Suprapubic skin (tissue), 4 donors: ENCODE results near the gene SSR1. TPM values are rescaled to one million over a fixed set of nuclear protein-coding genes. Genes with fewer than 3 reads are reported as not detected.

Source experiments
- DNase-seq, 2 donors: peaks; one replicate each; pipeline ENCODE4 v3.0.0-alpha.2; 2019; ENCODE audit warnings: low spot score in 2 of 2
- H3K27ac ChIP-seq: fragments of 200-600 bp; sonication (generic); one replicate; pipeline ENCODE4 v1.5.1; 2019
- H3K27me3 ChIP-seq: fragments of 200-600 bp; sonication (generic); one replicate; pipeline ENCODE4 v1.5.1; 2019
- H3K36me3 ChIP-seq: fragments of 200-600 bp; sonication (generic); one replicate; pipeline ENCODE4 v1.5.1; 2019
- H3K4me1 ChIP-seq: fragments of 200-600 bp; sonication (generic); one replicate; pipeline ENCODE4 v1.5.1; 2019
- H3K4me3 ChIP-seq: fragments of 200-600 bp; sonication (generic); one replicate; pipeline ENCODE4 v1.5.1; 2019; ENCODE audit warnings: mild to moderate bottlenecking
- H3K9me3 ChIP-seq: fragments of 200-600 bp; sonication (generic); one replicate; pipeline ENCODE4 v1.5.1; 2019
- CTCF ChIP-seq, 2 donors: fragments of 200-600 bp in 1 of 2; fragments of 450-650 bp in 1 of 2; sonication (generic) in 1 of 2; IDR thresholded peaks; one replicate each; pipeline ENCODE4 v1.5.1; 2016 to 2019; ENCODE audit warnings: antibody characterized with exemption in 2 of 2, mild to moderate bottlenecking in 1 of 2, moderate library complexity in 1 of 2
- EP300 ChIP-seq: sonication (generic); formaldehyde crosslinking; IDR thresholded peaks from one replicate; pipeline ENCODE4 v1.6.1; 2017; ENCODE audit warnings: antibody characterized with exemption
- POLR2A ChIP-seq, 2 donors: fragments of 450-650 bp; IDR thresholded peaks; one replicate each; pipeline ENCODE4 v1.6.1; 2017; ENCODE audit warnings: antibody characterized with exemption in 2 of 2, mild to moderate bottlenecking in 2 of 2, moderate library complexity in 2 of 2
- POLR2AphosphoS5 ChIP-seq, 3 donors: sonication (generic); formaldehyde crosslinking; IDR thresholded peaks; one replicate each; pipeline ENCODE4 v1.6.1; 2017; ENCODE audit warnings: antibody characterized with exemption in 3 of 3
- WGBS: methylation state at CpG from one replicate; pipeline ENCODE4 v1.1.5; 2018; 5-methylcytosine and 5-hydroxymethylcytosine counted together
- total RNA-seq, 4 donors: library from RNA; depleted of rRNA; stranded (reverse); fragments of >200 nt; gene quantifications; one replicate each; pipeline ENCODE4 v1.1.0, GENCODE V29; 2016

SSR1 gene
- total RNA-seq, 4 donors from 2014 or later: 28.9 to 74.6 (median 39.2) TPM

DNA sequence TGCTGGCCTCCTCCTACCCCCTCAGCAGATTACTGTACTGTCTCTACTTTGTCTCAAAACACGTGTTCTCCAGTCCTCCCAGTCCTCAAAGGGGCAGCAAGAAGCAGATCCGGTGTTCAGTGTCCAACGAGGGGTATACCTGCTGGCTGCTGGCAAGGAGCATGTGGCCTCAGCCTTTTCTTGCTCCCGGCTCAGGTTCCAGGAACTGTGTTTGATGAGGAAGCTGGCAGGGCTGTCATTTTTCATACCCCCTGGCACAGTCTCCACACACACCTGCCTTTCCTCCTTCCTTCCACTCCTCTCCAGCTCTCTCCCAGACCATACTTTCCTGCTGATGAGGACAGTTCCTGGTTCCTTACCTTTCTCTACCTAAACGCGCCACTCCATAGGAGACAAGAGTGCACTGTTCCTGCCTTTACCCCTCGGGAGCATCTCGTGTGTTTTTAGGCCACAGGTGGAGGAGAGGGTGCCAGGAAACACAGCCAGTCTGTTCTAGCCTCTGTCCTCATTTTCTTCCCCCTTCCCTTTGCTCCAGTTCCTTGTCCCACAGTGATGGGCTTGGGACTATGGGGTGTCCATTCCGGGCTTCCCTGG lies 77.2 kb downstream of the SSR1 start:
- H3K9me3 ChIP-seq: no peaks in the 10 kb centered on the region
- H3K36me3 ChIP-seq: peaks cover 37% of the 10 kb centered on the region
- H3K27ac ChIP-seq: peak overlapping the region; percentile 67
- DNase-seq: peak in 1 of 2 donors; percentile 66
- H3K4me1 ChIP-seq: peaks cover 27% of the 10 kb centered on the region
- no peaks in the 10 kb centered on the region for H3K27me3 ChIP-seq
- H3K4me3 ChIP-seq: no peak overlapping the region
- 42% methylated on average over 9 of the region's 9 CpGs for WGBS
- TF ChIP-seq EP300: no peak
- TF ChIP-seq POLR2AphosphoS5 (IDR thresholded peaks at IDR 0.05): no peak
- no peak for TF ChIP-seq CTCF (IDR thresholded peaks at IDR 0.05)
- TF ChIP-seq POLR2A (IDR thresholded peaks at IDR 0.05): no peak

- H3K4me1 ChIP-seq: peaks cover 27% of the 10 kb centered on the region
- peaks cover 39% of the 10 kb centered on the region for H3K36me3 ChIP-seq
- DNase-seq: peak in 1 of 2 donors; percentile 42
- H3K9me3 ChIP-seq: no peaks in the 10 kb centered on the region
- 93% methylated on average over 3 of the region's 3 CpGs for WGBS
- H3K27me3 ChIP-seq: no peaks in the 10 kb centered on the region
- no peak overlapping the region for H3K27ac ChIP-seq
- no peak for TF ChIP-seq POLR2A (IDR thresholded peaks at IDR 0.05)
- no peak for TF ChIP-seq POLR2AphosphoS5 (IDR thresholded peaks at IDR 0.05)
- no peak for TF ChIP-seq EP300
- TF ChIP-seq CTCF (IDR thresholded peaks at IDR 0.05): no peak
- H3K4me3 ChIP-seq: no peak overlapping the region
Measured at GRCh38 chr6:7234547-7234946, 78.5 kb downstream of the SSR1 start.

DNA sequence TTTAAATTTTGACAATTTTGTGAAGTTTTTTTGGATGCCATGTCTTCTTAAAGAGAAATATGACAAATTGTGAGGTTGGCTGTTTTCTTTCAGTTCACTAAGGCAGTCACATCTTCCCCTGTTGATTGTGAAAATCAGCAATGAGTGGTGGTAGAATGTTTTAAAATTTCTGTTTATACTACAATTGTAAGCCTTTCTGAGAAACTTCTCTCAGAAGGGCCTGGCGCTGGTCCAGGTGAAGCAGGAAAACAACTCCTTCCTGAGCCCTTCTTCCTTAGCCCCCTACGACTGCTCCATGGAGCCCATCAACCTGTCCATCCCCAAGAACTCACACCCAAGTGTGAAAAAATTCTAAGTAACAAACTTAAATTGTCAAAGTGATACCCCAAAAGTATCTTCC lies 80.6 kb downstream of the SSR1 start:
- H3K9me3 ChIP-seq: no peaks in the 10 kb centered on the region
- 85% methylated on average over 2 of the region's 2 CpGs for WGBS
- TF ChIP-seq POLR2A (IDR thresholded peaks at IDR 0.05) (no peak), EP300 (no peak), POLR2AphosphoS5 (IDR thresholded peaks at IDR 0.05) (no peak), CTCF (IDR thresholded peaks at IDR 0.05) (no peak)
- H3K27ac ChIP-seq: no peak overlapping the region
- H3K27me3 ChIP-seq: no peaks in the 10 kb centered on the region
- no peak overlapping the region for H3K4me3 ChIP-seq
- DNase-seq: peak in 1 of 2 donors; percentile 32
- peaks cover 18% of the 10 kb centered on the region for H3K4me1 ChIP-seq
- peaks cover 56% of the 10 kb centered on the region for H3K36me3 ChIP-seq

DNA sequence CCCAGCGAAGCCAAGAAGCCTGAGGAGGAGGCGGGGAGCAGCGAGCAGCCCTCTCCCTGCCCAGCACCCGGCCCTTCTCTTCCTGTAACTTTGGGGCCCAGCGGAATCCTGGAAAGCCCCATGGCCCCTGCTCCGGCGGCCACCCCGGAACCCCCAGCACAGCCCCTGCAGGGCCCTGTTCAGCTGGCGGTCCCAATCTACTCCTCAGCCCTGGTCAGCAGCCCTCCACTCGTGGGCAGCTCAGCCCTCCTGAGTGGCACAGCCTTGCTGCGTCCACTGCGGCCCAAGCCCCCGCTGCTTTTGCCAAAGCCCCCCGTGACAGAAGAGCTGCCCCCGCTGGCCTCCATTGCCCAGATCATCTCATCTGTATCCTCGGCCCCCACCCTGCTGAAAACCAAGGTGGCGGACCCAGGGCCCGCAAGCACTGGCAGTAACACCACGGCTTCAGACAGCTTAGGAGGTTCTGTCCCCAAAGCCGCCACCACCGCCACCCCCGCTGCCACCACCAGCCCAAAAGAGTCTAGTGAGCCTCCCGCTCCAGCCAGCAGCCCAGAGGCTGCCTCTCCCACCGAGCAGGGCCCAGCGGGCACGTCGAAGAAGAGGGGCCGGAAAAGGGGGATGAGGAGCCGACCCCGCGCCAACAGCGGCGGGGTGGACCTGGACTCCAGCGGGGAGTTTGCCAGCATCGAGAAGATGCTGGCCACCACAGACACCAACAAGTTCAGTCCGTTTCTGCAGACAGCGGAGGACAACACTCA lies 81.9 kb downstream of the SSR1 start:
- Histone ChIP-seq H3K9me3 (no peaks in the 10 kb centered on the region), H3K36me3 (peaks cover 68% of the 10 kb centered on the region), H3K4me1 (peaks cover 12% of the 10 kb centered on the region), H3K4me3 (no peak overlapping the region), H3K27ac (no peak overlapping the region), H3K27me3 (no peaks in the 10 kb centered on the region)
- TF ChIP-seq POLR2A (IDR thresholded peaks at IDR 0.05): no peak
- no peak for TF ChIP-seq CTCF (IDR thresholded peaks at IDR 0.05)
- no peak for TF ChIP-seq EP300
- TF ChIP-seq POLR2AphosphoS5 (IDR thresholded peaks at IDR 0.05): no peak
- peak in 1 of 2 donors; percentile 57 for DNase-seq
- WGBS: 97% methylated on average over 16 of the region's 37 CpGs

DNA sequence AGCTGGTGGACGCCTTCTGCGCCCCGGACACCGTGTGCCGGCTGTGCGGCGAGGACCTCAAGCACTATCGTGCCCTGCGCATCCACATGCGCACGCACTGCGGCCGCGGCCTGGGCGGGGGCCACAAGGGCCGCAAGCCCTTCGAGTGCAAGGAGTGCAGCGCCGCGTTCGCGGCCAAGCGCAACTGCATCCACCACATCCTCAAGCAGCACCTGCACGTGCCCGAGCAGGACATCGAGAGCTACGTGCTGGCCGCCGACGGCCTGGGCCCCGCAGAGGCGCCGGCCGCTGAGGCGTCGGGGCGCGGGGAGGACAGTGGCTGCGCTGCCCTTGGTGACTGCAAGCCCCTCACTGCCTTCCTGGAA lies 82.7 kb downstream of the SSR1 start:
- Histone ChIP-seq H3K4me1 (peaks cover 4% of the 10 kb centered on the region), H3K27ac (no peak overlapping the region), H3K36me3 (peaks cover 77% of the 10 kb centered on the region), H3K9me3 (no peaks in the 10 kb centered on the region), H3K4me3 (no peak overlapping the region), H3K27me3 (no peaks in the 10 kb centered on the region)
- DNase-seq: no peak
- WGBS: 97% methylated on average over 5 of the region's 39 CpGs
- TF ChIP-seq POLR2AphosphoS5 (IDR thresholded peaks at IDR 0.05) (no peak), EP300 (no peak), CTCF (IDR thresholded peaks at IDR 0.05) (no peak), POLR2A (IDR thresholded peaks at IDR 0.05) (no peak)
